Tibial nerve (tissue), 4 donors: Measurements from ENCODE around the gene GDPD5. TPM values are rescaled to one million over a fixed set of nuclear protein-coding genes. Genes with fewer than 3 reads are reported as not detected.

Experiments
- DNase-seq, 2 donors: peaks; one replicate each; pipeline ENCODE4 v3.0.0-alpha.2; 2019; ENCODE audit warnings: low spot score in 2 of 2
- H3K27ac ChIP-seq, 4 donors: fragments of 200-600 bp; sonication (generic) in 3 of 4; one replicate each; pipeline ENCODE4 v1.5.1; 2017 to 2019; ENCODE audit warnings: mild to moderate bottlenecking in 1 of 4
- H3K27me3 ChIP-seq, 2 donors: fragments of 200-600 bp; sonication (generic) in 1 of 2; one replicate each; pipeline versions ENCODE4 v1.5.1 to v1.6.0; 2017 to 2019
- H3K36me3 ChIP-seq, 3 donors: fragments of 200-600 bp; sonication (generic); one replicate each; pipeline ENCODE4 v1.5.1; 2018 to 2019
- H3K4me1 ChIP-seq, 4 donors: fragments of 200-600 bp; sonication (generic) in 3 of 4; one replicate each; pipeline ENCODE4 v1.5.1; 2017 to 2019
- H3K4me3 ChIP-seq, 4 donors: fragments of 200-600 bp; sonication (generic) in 3 of 4; one replicate each; pipeline ENCODE4 v1.5.1; 2017 to 2019; ENCODE audit warnings: mild to moderate bottlenecking in 1 of 4, moderate library complexity in 1 of 4
- H3K9me3 ChIP-seq, 4 donors: fragments of 200-600 bp; sonication (generic) in 3 of 4; one replicate each; pipeline ENCODE4 v1.5.1; 2017 to 2019
- EP300 ChIP-seq, 2 donors: sonication (generic); formaldehyde crosslinking; IDR thresholded peaks; one replicate each; pipeline ENCODE4 v1.6.1; 2017; ENCODE audit warnings: antibody characterized with exemption in 2 of 2, mild to moderate bottlenecking in 1 of 2
- POLR2A ChIP-seq, 2 donors: fragments of 450-650 bp; IDR thresholded peaks; one replicate each; pipeline ENCODE4 v1.6.1; 2017; ENCODE audit warnings: antibody characterized with exemption in 2 of 2, mild to moderate bottlenecking in 2 of 2, moderate library complexity in 2 of 2
- WGBS, 2 donors: methylation state at CpG; one replicate each; pipeline ENCODE4 v1.1.5; 2018; 5-methylcytosine and 5-hydroxymethylcytosine counted together
- total RNA-seq, 4 donors: library from RNA; depleted of rRNA; stranded (reverse); fragments of >200 nt; gene quantifications; one replicate each; pipeline ENCODE4 v1.1.0, GENCODE V29; 2016
- TF ChIP-seq, protein P1 (sequence below), 5 experiments: fragments of 200-600 bp in 3 of 5; fragments of 450-650 bp in 2 of 5; sonication (generic) in 3 of 5; IDR thresholded peaks; one replicate each; pipeline ENCODE4 v1.5.1; 2016 to 2019; ENCODE audit warnings: antibody characterized with exemption in 5 of 5, mild to moderate bottlenecking in 3 of 5, moderate library complexity in 2 of 5

Gene GDPD5
- total RNA-seq, 4 donors from 2014 or later: 92.2 to 122 (median 101) TPM

DNA sequence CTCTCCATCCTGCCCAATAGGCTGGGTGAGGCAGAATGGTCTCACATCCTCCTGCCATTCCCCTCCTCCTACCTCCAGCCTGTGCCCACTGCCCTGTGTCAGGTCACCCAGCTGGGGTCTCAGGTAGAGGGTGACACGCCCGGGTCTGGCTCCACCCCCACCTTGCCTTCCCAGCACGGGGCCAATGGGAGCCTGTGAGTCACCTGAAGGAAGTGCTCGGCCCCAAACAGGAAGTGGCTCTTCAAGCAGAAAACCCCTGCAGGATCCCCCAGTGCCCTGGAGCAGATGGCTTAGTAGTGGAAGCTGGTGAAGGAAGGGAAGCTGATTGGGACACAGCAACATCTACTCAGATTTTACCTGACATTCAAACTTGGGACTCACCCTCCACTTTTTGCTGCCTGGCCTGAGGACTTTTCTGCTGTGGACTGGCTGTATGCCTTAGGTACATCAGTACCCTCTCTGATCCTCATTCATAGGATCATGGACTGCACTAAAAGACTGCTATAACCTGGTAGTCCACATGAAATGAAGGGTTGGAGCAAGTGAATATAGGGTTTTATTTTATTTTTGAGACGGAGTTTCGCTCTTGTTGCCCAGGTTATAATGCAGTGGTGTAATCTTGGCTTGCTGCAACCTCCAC, 33.4 kb downstream of the GDPD5 start:
- Histone ChIP-seq H3K27ac (no peak overlapping the region), H3K9me3 (no peaks in the 10 kb centered on the region), H3K36me3 (peaks cover 0 to 4% (median 0%) of the 10 kb centered on the region in 3 donors), H3K4me3 (no peak overlapping the region), H3K27me3 (no peaks in the 10 kb centered on the region), H3K4me1 (peaks cover 0 to 24% (median 0%) of the 10 kb centered on the region in 4 donors)
- TF ChIP-seq, protein P1, sequence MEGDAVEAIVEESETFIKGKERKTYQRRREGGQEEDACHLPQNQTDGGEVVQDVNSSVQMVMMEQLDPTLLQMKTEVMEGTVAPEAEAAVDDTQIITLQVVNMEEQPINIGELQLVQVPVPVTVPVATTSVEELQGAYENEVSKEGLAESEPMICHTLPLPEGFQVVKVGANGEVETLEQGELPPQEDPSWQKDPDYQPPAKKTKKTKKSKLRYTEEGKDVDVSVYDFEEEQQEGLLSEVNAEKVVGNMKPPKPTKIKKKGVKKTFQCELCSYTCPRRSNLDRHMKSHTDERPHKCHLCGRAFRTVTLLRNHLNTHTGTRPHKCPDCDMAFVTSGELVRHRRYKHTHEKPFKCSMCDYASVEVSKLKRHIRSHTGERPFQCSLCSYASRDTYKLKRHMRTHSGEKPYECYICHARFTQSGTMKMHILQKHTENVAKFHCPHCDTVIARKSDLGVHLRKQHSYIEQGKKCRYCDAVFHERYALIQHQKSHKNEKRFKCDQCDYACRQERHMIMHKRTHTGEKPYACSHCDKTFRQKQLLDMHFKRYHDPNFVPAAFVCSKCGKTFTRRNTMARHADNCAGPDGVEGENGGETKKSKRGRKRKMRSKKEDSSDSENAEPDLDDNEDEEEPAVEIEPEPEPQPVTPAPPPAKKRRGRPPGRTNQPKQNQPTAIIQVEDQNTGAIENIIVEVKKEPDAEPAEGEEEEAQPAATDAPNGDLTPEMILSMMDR (IDR thresholded peaks at IDR 0.05): no peak
- no peak for TF ChIP-seq EP300 (IDR thresholded peaks at IDR 0.05)
- no peak for TF ChIP-seq POLR2A (IDR thresholded peaks at IDR 0.05)
- DNase-seq: no peak
- 57 to 60% methylated on average over 6 of the region's 6 CpGs for whole genome bisulfite sequencing, 2 donors

DNA sequence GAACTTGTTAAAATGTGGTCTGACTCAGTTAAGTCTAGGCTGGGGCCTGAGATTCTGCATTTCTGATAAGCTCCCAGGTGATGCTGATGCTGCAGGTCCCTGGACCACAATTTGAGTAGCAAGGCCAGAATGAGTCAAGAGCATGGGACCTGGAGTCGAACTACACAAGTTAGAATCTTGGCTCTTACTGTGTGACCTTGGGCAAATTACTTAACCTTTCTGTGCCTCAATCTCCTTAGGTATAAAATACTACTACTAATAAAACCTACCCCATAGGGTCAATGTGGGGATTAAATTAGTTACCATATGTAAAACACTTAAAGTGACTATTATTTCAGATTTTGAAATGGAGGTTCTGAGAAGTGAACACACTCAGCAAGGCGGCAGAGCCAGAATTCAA, 34.3 kb downstream of the GDPD5 start:
- no peak for DNase-seq
- H3K27ac ChIP-seq: no peak overlapping the region
- WGBS, 2 donors: 94% methylated on average over 2 of the region's 2 CpGs
- no peaks in the 10 kb centered on the region for H3K9me3 ChIP-seq
- peaks cover 0 to 4% (median 0%) of the 10 kb centered on the region in 3 donors for H3K36me3 ChIP-seq
- no peaks in the 10 kb centered on the region for H3K27me3 ChIP-seq
- TF ChIP-seq, protein P1 (IDR thresholded peaks at IDR 0.05): no peak
- TF ChIP-seq POLR2A (IDR thresholded peaks at IDR 0.05) (no peak), EP300 (IDR thresholded peaks at IDR 0.05) (no peak)
- peaks cover 0 to 20% (median 0%) of the 10 kb centered on the region in 4 donors for H3K4me1 ChIP-seq
- H3K4me3 ChIP-seq: no peak overlapping the region

DNA sequence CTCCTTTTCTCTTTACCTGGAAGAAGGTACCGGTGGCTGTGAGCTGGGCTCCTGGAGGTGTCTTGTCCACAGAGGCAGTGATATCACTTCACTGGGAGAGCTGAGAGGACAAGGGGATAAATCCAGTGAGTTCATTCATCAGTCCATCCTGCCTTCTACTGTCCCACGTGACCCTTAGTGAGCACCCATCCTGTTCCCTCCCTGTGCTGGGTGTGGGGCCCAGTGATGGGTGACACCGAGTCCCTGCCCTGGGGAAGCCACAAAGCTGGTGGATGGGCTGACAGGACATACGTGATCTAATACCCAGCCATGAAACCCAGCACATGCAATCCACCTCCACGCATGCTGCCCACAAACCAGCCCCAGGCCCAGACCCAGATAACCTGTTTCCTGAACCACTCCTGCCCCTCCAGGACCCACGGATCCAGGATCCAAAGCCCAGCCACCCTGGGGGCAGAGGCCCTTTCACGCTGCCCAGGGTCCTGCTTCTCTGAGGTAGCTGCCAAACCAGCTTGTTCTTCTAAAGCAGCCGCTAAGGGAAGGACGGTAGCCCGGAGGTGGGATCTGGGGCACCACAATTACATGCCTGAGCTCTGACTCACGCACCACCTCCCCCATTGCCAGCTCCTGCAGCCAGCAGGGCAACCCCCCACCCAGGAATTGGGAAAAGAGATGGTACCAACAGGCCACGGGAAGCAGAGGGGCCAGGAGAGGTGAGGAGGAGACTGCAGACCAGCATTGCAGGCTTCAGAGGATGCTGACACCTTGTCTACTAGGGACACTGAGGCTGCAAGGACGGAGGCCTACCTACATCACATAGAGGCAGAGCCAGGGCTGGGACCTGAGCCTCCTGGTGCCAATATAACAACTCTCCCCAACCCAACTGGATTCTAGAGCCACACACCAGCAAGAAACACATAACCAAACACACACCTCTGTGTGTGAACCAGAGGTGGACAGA, 35.2 kb downstream of the GDPD5 start:
- H3K27me3 ChIP-seq: no peaks in the 10 kb centered on the region
- H3K27ac ChIP-seq: no peak overlapping the region
- TF ChIP-seq, protein P1 (IDR thresholded peaks at IDR 0.05): no peak
- TF ChIP-seq POLR2A (IDR thresholded peaks at IDR 0.05) (no peak), EP300 (IDR thresholded peaks at IDR 0.05) (no peak)
- no peak overlapping the region for H3K4me3 ChIP-seq
- no peak for DNase-seq
- 56 to 69% methylated on average over 13 of the region's 13 CpGs for WGBS, 2 donors
- H3K4me1 ChIP-seq: peaks cover 0 to 10% (median 0%) of the 10 kb centered on the region in 4 donors
- no peaks in the 10 kb centered on the region for H3K9me3 ChIP-seq
- H3K36me3 ChIP-seq: peaks cover 0 to 4% (median 0%) of the 10 kb centered on the region in 3 donors

DNA sequence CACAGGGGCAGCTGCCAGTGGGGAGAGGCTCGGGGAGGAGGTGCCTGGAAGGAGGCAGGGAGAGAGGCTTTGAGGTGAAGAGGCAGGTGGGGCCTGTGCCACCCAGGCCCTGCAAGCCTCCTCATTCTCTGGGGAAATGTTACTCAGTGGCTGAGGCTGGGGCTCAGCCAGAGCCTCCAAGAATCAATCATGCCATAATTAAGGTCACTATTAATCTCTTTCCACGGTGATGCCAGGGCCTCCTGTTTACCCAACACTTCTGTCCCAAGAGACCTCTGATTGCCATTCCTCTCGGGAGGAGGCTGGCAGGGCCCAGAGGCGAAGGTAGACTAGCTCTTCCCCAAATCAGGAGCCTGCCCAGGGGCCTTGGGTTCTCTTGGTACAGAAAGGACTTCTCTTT, 38.4 kb downstream of the GDPD5 start:
- no peak overlapping the region for H3K4me3 ChIP-seq
- peaks cover 0 to 4% (median 0%) of the 10 kb centered on the region in 3 donors for H3K36me3 ChIP-seq
- H3K4me1 ChIP-seq: peaks cover 0 to 17% (median 0%) of the 10 kb centered on the region in 4 donors
- TF ChIP-seq, protein P1 (IDR thresholded peaks at IDR 0.05): no peak
- TF ChIP-seq POLR2A (IDR thresholded peaks at IDR 0.05): no peak
- TF ChIP-seq EP300 (IDR thresholded peaks at IDR 0.05): no peak
- no peak for DNase-seq
- H3K9me3 ChIP-seq: no peaks in the 10 kb centered on the region
- WGBS, 2 donors: 79 to 87% methylated on average over 4 of the region's 4 CpGs
- no peaks in the 10 kb centered on the region for H3K27me3 ChIP-seq
- no peak overlapping the region for H3K27ac ChIP-seq

DNA sequence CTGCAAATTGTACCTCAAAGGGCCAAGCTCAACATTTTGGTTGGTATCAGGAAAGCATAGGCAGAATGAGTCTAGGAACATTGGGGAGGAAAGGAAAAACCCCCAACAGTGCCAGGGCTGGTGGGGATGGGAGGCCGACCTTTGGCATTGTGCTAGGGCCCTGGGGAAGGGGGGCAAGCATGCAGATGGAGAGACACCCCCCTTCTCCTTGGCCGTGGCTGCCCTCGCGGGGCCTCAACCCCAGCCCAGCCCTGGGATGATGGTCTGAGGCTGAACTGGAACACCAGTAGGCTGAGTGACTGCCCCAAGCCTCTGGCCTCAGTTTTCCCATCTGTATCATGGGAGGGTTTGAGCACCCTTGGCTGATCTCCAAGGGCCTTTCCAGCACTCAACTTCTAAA, 40.0 kb downstream of the GDPD5 start:
- peaks cover 0 to 23% (median 0%) of the 10 kb centered on the region in 4 donors for H3K4me1 ChIP-seq

More for the DNA sequence above, 40.0 kb downstream of the GDPD5 start:
- 85 to 93% methylated on average over 3 to 4 of the region's 4 CpGs for WGBS, 2 donors
- H3K27ac ChIP-seq: no peak overlapping the region
- TF ChIP-seq POLR2A (IDR thresholded peaks at IDR 0.05) (no peak), EP300 (IDR thresholded peaks at IDR 0.05) (no peak)
- TF ChIP-seq, protein P1 (IDR thresholded peaks at IDR 0.05): no peak
- no peaks in the 10 kb centered on the region for H3K27me3 ChIP-seq
- H3K4me3 ChIP-seq: no peak overlapping the region
- H3K36me3 ChIP-seq: peaks cover 0 to 4% (median 0%) of the 10 kb centered on the region in 3 donors
- no peaks in the 10 kb centered on the region for H3K9me3 ChIP-seq
- no peak for DNase-seq
